SK-N-SH (cell line): ENCODE measurements around the gene MSN. TPM values are rescaled to one million over a fixed set of nuclear protein-coding genes. Genes with fewer than 3 reads are reported as not detected.

Experiments
- CTCF ChIA-PET: fragments of 300-600, 350-600 bp; formaldehyde crosslinking; extraction: SDS; loops from one replicate; lab custom pipeline; 2021; lab: Yijun Ruan, JAX
- POLR2A ChIA-PET: fragments of 350-600 bp; sonication (Branson Sonifier 250); formaldehyde crosslinking; extraction: SDS; loops from one replicate; lab custom pipeline; 2020; ENCODE audit warnings: antibody characterized with exemption, inconsistent platforms; lab: Yijun Ruan, JAX
- DNase-seq: peaks from one replicate; pipeline ENCODE4 v3.0.0; 2012
- H2AFZ ChIP-seq: fragments of 200-600 bp; sonication (generic); 2 replicates; pipeline ENCODE4 v1.8.1; 2016; ENCODE audit warnings: antibody characterized with exemption, mild to moderate bottlenecking, low read depth
- H3F3A ChIP-seq: fragments of 200-600 bp; sonication (generic); replicated peaks from 2 replicates; pipeline ENCODE3; 2016; ENCODE audit warnings: antibody characterized with exemption, mild to moderate bottlenecking; ENCODE audit not compliant: insufficient read depth
- H3K27ac ChIP-seq, 2 experiments: fragments of 200-500 bp in 1 of 2; fragments of 200-600 bp in 1 of 2; sonication (Bioruptor generic) in 1 of 2; sonication (generic), shearing (Covaris generic) in 1 of 2; 2 replicates each; pipeline versions ENCODE4 v1.5.1 to v1.6.1; 2014 to 2016; ENCODE audit warnings: low read depth in 2 of 2, inconsistent platforms in 1 of 2, low read length in 1 of 2, mild to moderate bottlenecking in 1 of 2, mixed read lengths in 1 of 2
- H3K27me3 ChIP-seq: fragments of 200-600 bp; sonication (generic), shearing (Covaris generic); 2 replicates; pipeline ENCODE4 v1.6.1; 2016; ENCODE audit warnings: mixed run types; ENCODE audit not compliant: insufficient read depth
- H3K36me3 ChIP-seq, 2 experiments: fragments of 200-500 bp in 1 of 2; fragments of 200-600 bp in 1 of 2; sonication (Bioruptor generic) in 1 of 2; sonication (generic) in 1 of 2; replicated peaks in 1 of 2; 2 replicates each; pipeline versions ENCODE3 to v1.5.1; 2014 to 2016; ENCODE audit warnings: low read length in 1 of 2, mild to moderate bottlenecking in 1 of 2; ENCODE audit not compliant: insufficient read depth in 2 of 2, control insufficient read depth in 1 of 2
- H3K4me1 ChIP-seq, 2 experiments: fragments of 200-500 bp in 1 of 2; fragments of 200-600 bp in 1 of 2; sonication (Bioruptor generic) in 1 of 2; sonication (generic), shearing (Covaris generic) in 1 of 2; 2 replicates each; pipeline versions ENCODE4 v1.5.1 to v1.6.1; 2014 to 2016; ENCODE audit warnings: low read depth in 1 of 2, low read length in 1 of 2, mixed run types in 1 of 2; ENCODE audit not compliant: insufficient read depth in 2 of 2, control insufficient read depth in 1 of 2
- H3K4me2 ChIP-seq: fragments of 200-600 bp; sonication (generic), shearing (Covaris generic); 2 replicates; pipeline ENCODE4 v1.6.1; 2017; ENCODE audit warnings: mixed run types
- H3K4me3 ChIP-seq, 2 experiments: fragments of 200-500 bp in 1 of 2; fragments of 200-600 bp in 1 of 2; sonication (Bioruptor generic) in 1 of 2; sonication (generic), shearing (Covaris generic) in 1 of 2; 2 replicates each; pipeline versions ENCODE4 v1.5.1 to v1.8.1; 2014 to 2016; ENCODE audit warnings: low read depth in 2 of 2, inconsistent platforms in 1 of 2, low read length in 1 of 2, mild to moderate bottlenecking in 1 of 2, mixed read lengths in 1 of 2, moderate library complexity in 1 of 2
- H3K79me2 ChIP-seq: fragments of 200-600 bp; sonication (generic); 2 replicates; pipeline ENCODE4 v1.8.1; 2017; ENCODE audit warnings: mild to moderate bottlenecking; ENCODE audit not compliant: insufficient read depth
- H3K9ac ChIP-seq: fragments of 200-600 bp; sonication (generic); 2 replicates; pipeline ENCODE4 v1.6.1; 2017; ENCODE audit warnings: mixed run types
- H3K9me2 ChIP-seq: fragments of 200-600 bp; sonication (generic); 2 replicates; pipeline ENCODE4 v1.6.1; 2017; ENCODE audit warnings: mixed run types
- H3K9me3 ChIP-seq: fragments of 200-600 bp; sonication (generic); 2 replicates; pipeline ENCODE4 v1.6.1; 2017; ENCODE audit warnings: mixed run types, mild to moderate bottlenecking, moderate library complexity
- H4K20me1 ChIP-seq: fragments of 200-600 bp; sonication (generic); 2 replicates; pipeline ENCODE4 v1.6.1; 2017; ENCODE audit warnings: mild to moderate bottlenecking, mixed run types; ENCODE audit not compliant: insufficient read depth
- ELF1 ChIP-seq: IDR thresholded peaks from 2 replicates; pipeline ENCODE4 v1.4.0; 2012
- EP300 ChIP-seq, 2 experiments: IDR thresholded peaks; 2 replicates each; pipeline versions ENCODE4 v1.4.0 to v1.6.1; 2012; ENCODE audit warnings: borderline replicate concordance in 1 of 2, low read depth in 1 of 2, low read length in 1 of 2
- EZH2phosphoT487 ChIP-seq: fragments of 200-600 bp; sonication (generic); IDR thresholded peaks from 2 replicates; pipeline ENCODE4 v1.6.1; 2017; ENCODE audit warnings: low read depth, mixed run types, mild to moderate bottlenecking, antibody characterized with exemption, moderate library complexity, borderline replicate concordance
- FOSL2 ChIP-seq: IDR thresholded peaks from 2 replicates; pipeline ENCODE4 v1.4.0; 2012; ENCODE audit warnings: low read depth, mild to moderate bottlenecking, moderate library complexity, borderline replicate concordance
- NFIC ChIP-seq: IDR thresholded peaks from 2 replicates; pipeline ENCODE4 v1.4.0; 2012; ENCODE audit warnings: borderline replicate concordance
- RXRA ChIP-seq: IDR thresholded peaks from 2 replicates; pipeline ENCODE4 v1.4.0; 2012; ENCODE audit warnings: low read depth, mild to moderate bottlenecking, borderline replicate concordance
- WGBS: methylation state at CpG from one replicate; pipeline ENCODE4 v1.1.6; 2017; ENCODE audit warnings: low lambda C conversion rate; 5-methylcytosine and 5-hydroxymethylcytosine counted together
- polyA plus RNA-seq, 3 experiments: library from polyadenylated mRNA; depleted of rRNA; stranded (reverse); fragments of >200 nt; gene quantifications; 2 replicates each; pipeline ENCODE4 v1.2.3, GENCODE V29; 2012
- TF ChIP-seq, protein P1 (sequence below): IDR thresholded peaks from 2 replicates; pipeline ENCODE4 v1.4.0; 2012; ENCODE audit warnings: low read depth
- TF ChIP-seq, protein P2 (sequence below): IDR thresholded peaks from 2 replicates; pipeline ENCODE4; 2012

The MSN gene
- polyA plus RNA-seq, 1 of the 3 experiments (the other 2 are of a cell fraction), result 189 TPM

DNA sequence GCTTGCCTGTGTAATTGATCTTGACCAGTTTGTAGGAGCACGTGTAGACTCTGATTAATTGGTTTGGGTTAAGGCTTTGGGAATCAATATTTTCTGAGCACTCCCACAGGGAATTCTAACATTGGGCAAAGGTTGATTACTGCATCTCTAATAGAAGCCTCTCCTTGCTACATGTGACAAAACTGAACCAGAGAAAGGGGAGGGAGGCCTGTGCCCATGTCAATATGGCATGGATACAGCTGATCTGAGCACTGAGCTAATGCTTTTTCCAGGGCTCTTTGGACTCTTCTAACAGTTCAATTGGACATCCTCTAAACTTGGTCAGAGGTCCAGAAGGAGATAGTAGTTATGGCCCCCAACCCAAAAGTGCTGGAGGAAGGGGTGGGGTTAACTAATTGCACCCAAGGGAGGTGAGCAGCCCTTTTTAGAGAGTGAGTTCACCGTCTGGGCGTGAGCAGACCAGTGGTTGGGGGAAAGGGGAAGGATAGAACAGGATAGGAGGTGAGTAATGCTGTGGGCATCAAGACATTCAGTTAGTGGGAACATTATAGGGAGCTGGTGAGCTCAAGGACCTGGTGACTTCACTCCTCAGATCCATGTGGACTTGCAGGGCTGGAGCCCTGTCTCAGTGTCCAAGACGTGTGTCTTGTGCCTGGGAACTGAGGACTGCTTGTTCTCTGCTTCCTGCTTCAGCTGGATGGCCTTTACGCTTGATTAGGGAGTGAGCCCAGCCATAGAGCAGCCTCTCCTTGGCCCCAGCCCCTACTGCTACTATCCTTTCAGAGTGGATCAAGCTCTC, 22.8 kb downstream of the MSN start:
- H2AFZ ChIP-seq, result no peak overlapping the region
- ChIA-PET CTCF (no interaction called here), POLR2A (no interaction called here)
- peak overlapping the region in 1 of 2 experiments; percentile 62; a peak in 2 of 4 replicates for H3K27ac ChIP-seq
- H3K9me2 ChIP-seq, result no peaks in the 10 kb centered on the region
- WGBS, result 34% methylated on average over 4 of the region's 5 CpGs
- H3K36me3 ChIP-seq, result no peaks in the 10 kb centered on the region
- H3K9ac ChIP-seq, result no peak overlapping the region
- H3K27me3 ChIP-seq, result no peaks in the 10 kb centered on the region; the same call in 1 of the 2 replicates
- DNase-seq, result no peak
- TF ChIP-seq, protein P1, sequence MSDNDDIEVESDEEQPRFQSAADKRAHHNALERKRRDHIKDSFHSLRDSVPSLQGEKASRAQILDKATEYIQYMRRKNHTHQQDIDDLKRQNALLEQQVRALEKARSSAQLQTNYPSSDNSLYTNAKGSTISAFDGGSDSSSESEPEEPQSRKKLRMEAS, result 0 out of 2 replicates have a peak, but pooled peaks have one; percentile 16
- TF ChIP-seq, protein P2, sequence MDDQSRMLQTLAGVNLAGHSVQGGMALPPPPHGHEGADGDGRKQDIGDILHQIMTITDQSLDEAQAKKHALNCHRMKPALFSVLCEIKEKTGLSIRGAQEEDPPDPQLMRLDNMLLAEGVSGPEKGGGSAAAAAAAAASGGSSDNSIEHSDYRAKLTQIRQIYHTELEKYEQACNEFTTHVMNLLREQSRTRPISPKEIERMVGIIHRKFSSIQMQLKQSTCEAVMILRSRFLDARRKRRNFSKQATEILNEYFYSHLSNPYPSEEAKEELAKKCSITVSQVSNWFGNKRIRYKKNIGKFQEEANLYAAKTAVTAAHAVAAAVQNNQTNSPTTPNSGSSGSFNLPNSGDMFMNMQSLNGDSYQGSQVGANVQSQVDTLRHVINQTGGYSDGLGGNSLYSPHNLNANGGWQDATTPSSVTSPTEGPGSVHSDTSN, result no peak
- H3K4me3 ChIP-seq, result no peak overlapping the region
- no peaks in the 10 kb centered on the region for H3K9me3 ChIP-seq
- H3K4me1 ChIP-seq, result peaks cover 0 to 3% of the 10 kb centered on the region in 2 experiments; a peak in 1 of 4 replicates
- peaks cover 6% of the 10 kb centered on the region for H3F3A ChIP-seq
- H3K79me2 ChIP-seq, result peaks cover 100% of the 10 kb centered on the region
- peak overlapping the region; percentile 16; the same call in 1 of the 2 replicates for H3K4me2 ChIP-seq
- peaks cover 99% of the 10 kb centered on the region for H4K20me1 ChIP-seq

DNA sequence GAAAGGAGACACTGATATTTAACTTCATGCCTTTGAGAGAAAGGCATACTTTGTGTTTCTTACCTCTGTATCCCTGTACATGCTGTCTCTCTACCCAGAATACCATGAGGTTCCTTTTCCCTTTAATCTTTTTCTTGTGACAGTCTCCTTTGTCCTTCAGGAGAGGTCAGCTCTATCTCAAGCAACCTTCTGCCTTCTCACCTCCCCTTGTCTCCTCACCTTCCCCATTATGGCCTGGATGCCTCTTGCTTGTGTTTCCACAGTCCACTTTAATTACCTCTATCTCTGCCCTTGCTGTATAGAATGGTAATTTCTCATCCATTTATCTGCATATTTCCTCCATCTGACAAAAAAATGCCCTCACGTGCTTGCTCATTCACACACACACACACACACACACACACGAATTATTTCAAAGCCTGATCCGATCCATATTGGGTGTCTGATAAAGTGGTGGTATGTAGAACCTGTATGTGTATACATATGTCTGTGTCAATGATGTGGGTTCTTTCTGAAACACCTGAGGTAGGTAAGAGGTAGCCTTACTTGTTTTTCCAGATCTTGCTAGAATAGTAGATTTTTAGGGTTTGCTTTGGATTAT, 28.5 kb downstream of the MSN start:
- Histone ChIP-seq H3K79me2 (peaks cover 100% of the 10 kb centered on the region), H4K20me1 (peaks cover 100% of the 10 kb centered on the region), H3K9ac (no peak overlapping the region), H3K4me1 (peaks cover 0 to 22% of the 10 kb centered on the region in 2 experiments; a peak in 1 of 4 replicates), H2AFZ (no peak overlapping the region), H3K27ac (peak overlapping the region in 1 of 2 experiments; percentile 77; a peak in 1 of 4 replicates), H3K9me3 (no peaks in the 10 kb centered on the region), H3K4me2 (peak overlapping the region; percentile 9; the same call in 1 of the 2 replicates), H3K36me3 (peaks cover 0 to 3% of the 10 kb centered on the region in 2 experiments), H3K4me3 (no peak overlapping the region), H3K27me3 (no peaks in the 10 kb centered on the region; the same call in 1 of the 2 replicates), H3F3A (peaks cover 10% of the 10 kb centered on the region), H3K9me2 (no peaks in the 10 kb centered on the region)
- DNase-seq, result no peak
- ChIA-PET POLR2A (no interaction called here), CTCF (no interaction called here)
- 46% methylated on average over 3 of the region's 3 CpGs for WGBS
- TF ChIP-seq RXRA (no peak), EP300 (IDR thresholded peaks at IDR 0.05; ENCODE audit: borderline replicate concordance in 1 of 2, low read depth in 1 of 2, low read length in 1 of 2) (no peak), FOSL2 (no peak), EZH2phosphoT487 (no peak), ELF1 (no peak), NFIC (no peak)
